HG03342 (cell line): Measurements from ENCODE around the gene DMAC2.
"Not testable (repeated sequence)": the region's sequence is repeated elsewhere in the genome, so short reads cannot be mapped to it uniquely, and the experiment has no call there.

Source experiments
- ATAC-seq: cut with Tn5 transposase; IDR thresholded peaks from one replicate; pipeline ENCODE4 v1.9.1; 2021; ENCODE audit warnings: mild to moderate bottlenecking, moderate library complexity; ENCODE audit not compliant: unreplicated experiment

Gene DMAC2

DNA sequence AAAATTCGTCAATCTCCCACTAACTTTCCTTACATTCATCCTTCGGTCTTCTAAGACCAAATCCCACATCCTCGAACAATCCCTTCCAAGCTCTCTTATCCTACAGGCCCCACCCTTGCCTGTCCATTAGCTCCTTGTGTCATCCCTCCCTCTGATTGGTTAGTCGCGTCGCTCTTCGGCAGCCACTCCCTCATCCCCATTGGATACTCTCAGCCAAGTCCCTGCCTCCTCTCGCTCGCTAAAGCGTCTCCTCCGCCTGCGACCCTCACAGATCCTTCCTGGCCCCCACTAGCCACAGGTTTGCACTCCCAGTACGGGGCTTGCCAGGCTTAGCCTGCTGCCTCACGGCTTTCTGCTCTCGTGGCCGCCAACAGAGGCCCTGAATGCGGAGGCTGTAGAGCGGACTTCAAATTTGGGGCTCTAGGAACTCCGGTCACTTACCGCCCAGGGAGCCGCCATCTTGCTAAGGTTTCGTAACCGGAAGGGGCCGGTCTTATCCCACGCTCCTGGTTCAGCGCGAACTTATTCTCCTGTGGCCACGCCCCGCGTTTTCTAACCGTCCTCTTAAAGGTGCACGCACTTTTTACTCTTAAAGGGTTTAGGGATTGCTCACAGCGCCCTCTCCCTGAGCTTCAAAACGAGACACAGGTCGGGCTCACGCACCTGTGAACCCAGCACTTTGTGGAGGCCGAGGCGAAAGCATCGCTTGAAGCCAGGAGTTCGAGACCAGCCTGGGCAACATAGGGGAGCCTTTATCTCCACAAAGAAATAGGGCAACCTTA, at the start of gene DMAC2:
Gene DMAC2, minus strand, starts transcription at position 472 of the 782 bp plus-strand sequence. Its CDS starts 13 bp downstream, at position 459.
- peak; percentile 78 for ATAC-seq

DNA sequence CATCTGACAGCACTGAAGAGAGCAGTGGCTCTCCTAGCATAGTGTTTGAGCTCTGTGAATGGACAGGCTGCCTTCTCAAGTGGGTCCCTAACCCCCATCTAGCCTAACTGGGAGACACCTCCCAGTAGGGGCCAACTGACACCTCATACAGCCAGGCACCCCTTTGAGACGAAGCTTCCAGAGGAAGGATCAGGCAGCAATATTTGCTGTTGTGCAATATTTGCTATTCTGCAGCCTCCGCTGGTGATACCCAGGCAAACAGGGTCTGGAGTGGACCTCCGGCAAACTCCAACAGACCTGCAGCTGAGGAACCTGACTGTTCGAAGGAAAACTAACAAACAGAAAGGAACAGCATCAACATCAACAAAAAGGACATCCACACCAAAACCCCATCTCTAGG, 47.2 kb upstream of the DMAC2 start:
- ATAC-seq = not testable (repeated sequence)

DNA sequence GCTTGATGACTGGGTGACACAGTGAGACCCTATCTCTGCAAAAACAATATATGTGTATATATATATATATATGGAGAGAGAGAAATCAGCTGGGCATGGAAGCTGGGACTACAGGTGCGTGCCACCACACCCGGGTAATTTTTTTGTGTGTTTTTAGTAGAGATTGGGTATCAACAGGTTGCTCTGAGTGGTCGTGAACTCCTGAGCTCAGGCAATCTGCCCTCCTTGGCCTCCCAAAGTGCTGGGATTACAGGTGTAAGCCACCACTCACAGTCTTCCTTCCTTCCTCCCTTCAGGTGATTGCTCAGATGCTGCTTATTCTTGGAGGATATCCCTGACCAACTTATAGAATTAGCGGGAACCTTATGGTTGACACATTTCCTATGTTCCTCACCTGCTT, 45.1 kb upstream of the DMAC2 start:
- ATAC-seq = no peak

GRCh38 chr19:41480336-41480735, 40.6 kb upstream of the DMAC2 start:
- ATAC-seq = no peak

DNA sequence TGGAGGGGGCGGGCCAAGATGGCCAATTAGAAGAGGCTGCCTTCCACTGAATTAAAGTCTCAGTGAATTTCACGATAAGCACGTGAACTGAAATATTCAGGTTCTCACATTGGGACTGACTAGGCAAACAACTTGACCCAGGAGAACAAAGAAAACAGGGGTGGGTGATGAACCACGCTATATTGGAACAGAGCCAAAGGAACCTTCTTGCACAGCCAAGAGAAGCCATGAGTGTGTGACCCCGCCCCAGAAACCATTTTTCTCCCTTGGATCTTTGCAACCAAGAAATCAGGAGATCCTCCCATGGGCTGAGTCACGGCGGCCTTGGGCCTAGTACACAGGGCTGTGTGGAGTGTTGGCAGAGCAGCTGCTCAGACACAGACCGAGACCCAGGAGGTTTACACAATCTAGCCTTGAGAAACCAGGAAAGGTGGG, 40.1 kb upstream of the DMAC2 start:
- no peak for ATAC-seq

DNA sequence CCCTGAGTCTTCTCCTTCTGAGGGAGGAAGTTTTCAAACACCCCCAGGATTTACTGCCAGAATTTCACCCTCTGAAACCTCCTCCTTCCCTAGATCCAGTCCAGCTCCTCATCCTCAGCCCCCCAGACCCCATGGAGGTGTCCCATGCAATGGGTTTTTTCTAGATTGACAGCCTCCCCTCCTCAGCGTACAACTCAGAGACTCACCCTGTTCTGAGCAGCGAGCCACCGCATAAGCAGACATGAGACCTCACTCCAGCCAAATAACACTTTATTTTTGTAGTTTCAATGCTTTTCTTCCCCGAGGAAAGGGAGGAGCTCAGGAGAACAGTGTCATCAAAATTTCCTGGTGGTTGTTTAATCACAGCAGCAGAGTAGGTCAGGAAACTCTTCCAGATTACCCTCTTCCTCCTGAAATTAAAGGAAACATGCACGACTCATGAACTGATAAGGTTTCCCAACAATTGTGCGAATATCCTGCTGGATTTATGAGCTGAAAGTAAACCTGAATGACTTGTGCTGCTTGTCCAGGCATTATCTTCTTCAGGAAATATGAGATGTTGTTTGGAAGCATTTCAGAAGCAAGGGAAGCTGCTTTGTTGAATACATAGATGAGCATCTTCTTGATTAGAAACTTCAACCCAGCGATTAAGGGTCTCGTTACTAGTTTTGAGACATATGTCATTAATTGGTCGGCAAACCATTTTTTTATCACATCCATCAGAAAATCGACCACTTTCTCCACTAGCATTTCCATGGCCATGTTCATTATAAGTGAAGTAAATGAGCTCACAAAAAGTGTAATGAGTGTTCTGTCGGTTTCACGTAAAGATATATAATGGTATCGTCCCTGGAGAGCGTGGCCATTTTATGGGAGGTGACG, 39.4 kb upstream of the DMAC2 start:
- ATAC-seq = no peak

GRCh38 chr19:41478171-41478570, 38.5 kb upstream of the DMAC2 start:
- ATAC-seq = no peak

- no peak for ATAC-seq
Measured at GRCh38 chr19:41476583-41476982, 36.9 kb upstream of the DMAC2 start.

DNA sequence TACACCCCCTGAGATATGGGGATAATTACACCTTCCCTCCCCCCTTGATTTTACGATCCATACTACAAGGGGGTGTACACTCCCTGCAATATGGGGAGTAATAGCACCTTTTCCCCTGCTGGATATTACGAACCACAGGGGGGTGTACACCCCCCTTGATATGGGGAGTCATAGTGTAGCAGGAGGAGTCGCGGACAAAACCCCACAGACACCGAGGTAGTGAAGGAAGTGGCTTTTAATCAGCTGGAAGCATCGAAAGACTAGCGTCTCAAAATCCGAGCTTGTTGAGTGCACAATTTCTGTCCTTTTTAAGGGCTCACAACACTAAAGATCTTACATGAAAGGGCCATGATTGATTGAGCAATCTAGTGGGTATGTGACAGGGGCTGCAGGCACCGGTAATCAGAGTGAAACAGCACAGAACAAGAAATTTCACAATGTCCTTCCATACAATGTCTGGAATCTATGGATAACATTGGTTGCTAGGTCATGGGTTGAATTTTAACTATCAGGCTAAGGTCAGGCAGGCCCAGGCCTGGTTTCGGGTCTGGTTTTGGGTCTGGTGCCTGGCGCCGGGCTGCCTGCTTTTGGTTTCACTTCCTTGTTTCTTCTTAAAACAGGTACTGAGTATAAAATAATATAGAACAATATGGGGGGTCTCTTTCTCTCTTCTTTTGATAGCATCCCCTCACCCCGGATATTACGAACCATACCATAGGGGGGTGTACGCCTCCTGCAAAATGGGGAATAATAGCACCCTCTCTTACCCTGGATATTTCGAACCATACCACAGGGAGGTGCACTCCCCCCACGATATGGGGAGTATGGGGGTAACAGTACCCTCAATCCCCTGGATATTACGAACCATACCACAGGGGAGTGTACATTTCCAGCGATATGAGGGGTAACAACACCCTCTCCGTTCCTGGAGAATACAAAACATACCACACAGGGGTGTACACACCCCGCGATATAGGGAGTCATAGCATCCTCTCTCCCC, 23.8 kb upstream of the DMAC2 start:
- not testable (repeated sequence) for ATAC-seq

GRCh38 chr19:41462497-41462896, 22.8 kb upstream of the DMAC2 start:
- ATAC-seq = no peak

- peak; percentile 87 for ATAC-seq
Measured at GRCh38 chr19:41457241-41457640, 17.5 kb upstream of the DMAC2 start.

GRCh38 chr19:41456342-41456918, 16.7 kb upstream of the DMAC2 start:
- ATAC-seq = no peak

DNA sequence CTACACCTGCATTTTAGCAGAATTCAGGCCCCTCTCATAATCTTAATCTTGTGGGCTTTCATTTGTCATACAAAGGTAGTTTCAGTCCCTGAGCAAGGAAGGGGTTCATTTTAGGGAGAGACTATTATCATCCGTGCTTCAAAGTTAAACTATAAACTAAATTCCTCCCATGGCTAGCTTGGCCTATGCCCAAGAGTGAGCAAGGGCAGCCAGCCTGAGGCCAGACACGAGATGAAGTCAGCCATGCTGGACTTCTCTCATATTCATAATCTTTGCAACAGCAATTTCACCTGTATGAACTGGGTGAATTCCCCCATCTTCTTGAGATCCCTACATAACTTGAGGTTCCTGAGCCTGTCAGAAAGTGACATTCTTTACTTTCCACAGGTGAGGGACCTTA, 16.2 kb upstream of the DMAC2 start:
- no peak for ATAC-seq

- no peak for ATAC-seq
Measured at GRCh38 chr19:41452584-41453275, 13.0 kb upstream of the DMAC2 start.

DNA sequence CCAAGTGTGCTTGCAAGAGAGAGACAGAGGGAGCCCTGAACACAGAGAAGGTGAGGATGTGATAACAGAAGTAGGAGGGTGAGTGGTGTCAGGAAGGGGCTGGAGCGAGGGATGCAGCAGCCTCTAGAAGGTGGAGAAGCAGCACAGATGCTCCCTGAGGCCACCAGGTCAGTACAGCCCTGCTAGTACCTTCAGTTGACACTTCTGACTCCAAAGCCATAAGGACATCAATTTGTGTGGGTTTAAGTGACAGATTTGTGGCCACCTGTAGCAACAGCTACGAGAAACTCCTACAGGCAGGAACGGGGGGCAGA, 10.1 kb upstream of the DMAC2 start:
- no peak for ATAC-seq

GRCh38 chr19:41449079-41449864, 9.6 kb upstream of the DMAC2 start:
- no peak for ATAC-seq

DNA sequence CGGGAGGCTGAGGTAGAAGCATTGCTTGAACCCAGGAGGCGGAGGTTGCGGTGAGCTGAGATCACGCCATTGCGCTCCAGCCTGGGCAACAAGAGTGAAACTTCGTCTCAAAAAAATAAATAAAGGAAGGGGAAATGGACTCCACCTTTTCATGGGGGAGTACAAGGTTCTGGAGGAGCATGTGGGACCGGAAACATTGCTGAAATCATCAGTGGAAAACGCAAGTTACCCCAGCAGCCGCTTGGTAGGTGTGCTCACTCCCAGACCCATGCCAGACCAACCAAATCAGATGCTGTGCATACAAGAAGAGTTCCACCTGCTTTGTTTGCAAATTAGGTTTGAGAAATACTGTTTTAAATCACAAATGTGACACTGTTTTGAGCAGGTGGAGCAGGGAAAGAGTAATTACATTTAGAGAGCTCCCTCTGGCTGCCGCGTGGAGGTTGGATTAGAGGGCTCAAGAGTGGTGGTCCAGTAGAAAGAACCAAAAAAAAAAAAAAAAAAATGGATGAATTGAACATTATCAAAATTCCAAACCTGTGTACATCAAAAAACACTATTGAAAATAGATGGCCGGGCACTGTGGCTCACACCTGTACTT, 8.1 kb upstream of the DMAC2 start:
- no peak for ATAC-seq

DNA sequence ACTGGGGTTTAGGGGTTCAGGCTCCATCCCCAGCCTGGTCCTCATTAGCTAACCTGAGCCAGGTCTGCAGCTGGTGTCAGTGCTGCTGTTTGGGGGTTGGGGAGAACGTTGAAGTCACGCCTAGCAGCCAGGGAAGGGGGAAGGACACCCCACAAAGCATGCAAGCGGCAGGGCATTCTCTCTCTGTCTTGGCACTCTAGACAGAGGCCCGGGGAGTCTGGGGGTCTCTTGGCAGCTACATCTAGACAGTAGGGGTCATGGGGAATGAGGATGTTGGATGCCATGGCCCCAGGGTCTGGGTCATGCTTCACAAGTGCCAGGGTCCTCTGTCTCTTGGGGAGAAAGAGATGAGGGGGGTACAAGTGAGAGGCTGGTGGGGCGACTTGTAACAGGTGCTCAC, 5.9 kb upstream of the DMAC2 start:
- ATAC-seq = no peak
